Endothelial cell of umbilical vein (primary cell): ENCODE measurements around the gene JAKMIP1.

Source experiments
- EZH2 ChIP-seq: IDR thresholded peaks from 2 replicates; pipeline ENCODE4 v1.6.1; 2012; ENCODE audit warnings: borderline replicate concordance, low read depth, mild to moderate bottlenecking, moderate library complexity, low read length, inconsistent platforms; ENCODE audit not compliant: severe bottlenecking
- MYC ChIP-seq: IDR thresholded peaks from one replicate; pipeline ENCODE4 v1.6.1; 2011; ENCODE audit warnings: mild to moderate bottlenecking, low read depth, low read length
- POLR2A ChIP-seq: IDR thresholded peaks from 2 replicates; pipeline ENCODE4 v1.6.1; 2012; ENCODE audit warnings: low read depth, mild to moderate bottlenecking, control low read depth, low read length
- POLR2AphosphoS5 ChIP-seq: IDR thresholded peaks from 2 replicates; pipeline ENCODE4 v1.6.1; 2012; ENCODE audit warnings: low read depth, mild to moderate bottlenecking, control low read depth, low read length, moderate library complexity; ENCODE audit not compliant: insufficient read depth
- TF ChIP-seq, protein P1 (sequence below), 2 donors: IDR thresholded peaks; 1 replicate in 1 of 2; 2 replicates in 1 of 2; pipeline ENCODE4 v1.5.1; 2011; ENCODE audit warnings: low read length in 2 of 2, mild to moderate bottlenecking in 2 of 2, moderate library complexity in 2 of 2, control low read depth in 1 of 2, inconsistent platforms in 1 of 2, low read depth in 1 of 2; ENCODE audit not compliant: insufficient read depth in 1 of 2; ENCODE audit errors: extremely low read depth in 1 of 2

DNA sequence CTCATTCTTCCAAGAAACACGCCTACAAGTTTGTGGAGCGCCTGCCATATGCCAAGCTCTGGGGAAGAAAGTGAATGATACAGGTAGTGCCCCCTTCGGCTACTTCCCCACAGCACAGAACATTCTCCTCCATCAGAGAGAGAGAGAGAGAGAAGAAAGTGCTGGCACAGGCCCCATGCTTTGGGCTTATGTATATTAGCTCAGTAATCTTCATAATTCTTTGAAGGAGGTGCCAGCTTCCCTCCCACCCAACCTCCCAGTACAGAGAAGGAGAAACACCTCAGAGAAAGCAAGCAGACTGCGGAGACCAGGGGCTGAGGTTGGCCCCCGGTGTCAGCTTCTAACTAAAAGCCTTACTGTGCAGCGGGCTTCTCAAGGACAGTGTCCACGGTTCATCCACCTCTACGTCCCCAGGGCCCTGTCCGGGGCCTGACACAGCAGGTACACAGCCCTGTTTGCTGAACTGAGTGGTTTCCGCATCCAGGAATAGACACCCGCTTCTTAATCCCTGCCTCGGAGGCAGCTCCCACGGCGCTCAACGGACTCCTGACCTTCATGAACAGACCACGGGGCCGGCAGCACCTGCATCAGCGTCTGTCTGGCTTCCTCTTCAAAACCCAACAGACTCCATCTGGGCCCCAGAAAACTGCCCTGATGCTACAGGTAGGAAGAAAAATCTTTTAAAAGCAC lies 50.2 kb downstream of the JAKMIP1 start:
- TF ChIP-seq POLR2A (no peak), POLR2AphosphoS5 (no peak), EZH2 (no peak), MYC (no peak)
- TF ChIP-seq, protein P1, sequence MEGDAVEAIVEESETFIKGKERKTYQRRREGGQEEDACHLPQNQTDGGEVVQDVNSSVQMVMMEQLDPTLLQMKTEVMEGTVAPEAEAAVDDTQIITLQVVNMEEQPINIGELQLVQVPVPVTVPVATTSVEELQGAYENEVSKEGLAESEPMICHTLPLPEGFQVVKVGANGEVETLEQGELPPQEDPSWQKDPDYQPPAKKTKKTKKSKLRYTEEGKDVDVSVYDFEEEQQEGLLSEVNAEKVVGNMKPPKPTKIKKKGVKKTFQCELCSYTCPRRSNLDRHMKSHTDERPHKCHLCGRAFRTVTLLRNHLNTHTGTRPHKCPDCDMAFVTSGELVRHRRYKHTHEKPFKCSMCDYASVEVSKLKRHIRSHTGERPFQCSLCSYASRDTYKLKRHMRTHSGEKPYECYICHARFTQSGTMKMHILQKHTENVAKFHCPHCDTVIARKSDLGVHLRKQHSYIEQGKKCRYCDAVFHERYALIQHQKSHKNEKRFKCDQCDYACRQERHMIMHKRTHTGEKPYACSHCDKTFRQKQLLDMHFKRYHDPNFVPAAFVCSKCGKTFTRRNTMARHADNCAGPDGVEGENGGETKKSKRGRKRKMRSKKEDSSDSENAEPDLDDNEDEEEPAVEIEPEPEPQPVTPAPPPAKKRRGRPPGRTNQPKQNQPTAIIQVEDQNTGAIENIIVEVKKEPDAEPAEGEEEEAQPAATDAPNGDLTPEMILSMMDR (IDR thresholded peaks at IDR 0.05; ENCODE audit: extremely low read depth in 1 of 2, insufficient read depth in 1 of 2, low read depth in 1 of 2, low read length in 2 of 2): no peak
